ENCODE measurements around the gene DNAJB2.

Gene DNAJB2

DNA sequence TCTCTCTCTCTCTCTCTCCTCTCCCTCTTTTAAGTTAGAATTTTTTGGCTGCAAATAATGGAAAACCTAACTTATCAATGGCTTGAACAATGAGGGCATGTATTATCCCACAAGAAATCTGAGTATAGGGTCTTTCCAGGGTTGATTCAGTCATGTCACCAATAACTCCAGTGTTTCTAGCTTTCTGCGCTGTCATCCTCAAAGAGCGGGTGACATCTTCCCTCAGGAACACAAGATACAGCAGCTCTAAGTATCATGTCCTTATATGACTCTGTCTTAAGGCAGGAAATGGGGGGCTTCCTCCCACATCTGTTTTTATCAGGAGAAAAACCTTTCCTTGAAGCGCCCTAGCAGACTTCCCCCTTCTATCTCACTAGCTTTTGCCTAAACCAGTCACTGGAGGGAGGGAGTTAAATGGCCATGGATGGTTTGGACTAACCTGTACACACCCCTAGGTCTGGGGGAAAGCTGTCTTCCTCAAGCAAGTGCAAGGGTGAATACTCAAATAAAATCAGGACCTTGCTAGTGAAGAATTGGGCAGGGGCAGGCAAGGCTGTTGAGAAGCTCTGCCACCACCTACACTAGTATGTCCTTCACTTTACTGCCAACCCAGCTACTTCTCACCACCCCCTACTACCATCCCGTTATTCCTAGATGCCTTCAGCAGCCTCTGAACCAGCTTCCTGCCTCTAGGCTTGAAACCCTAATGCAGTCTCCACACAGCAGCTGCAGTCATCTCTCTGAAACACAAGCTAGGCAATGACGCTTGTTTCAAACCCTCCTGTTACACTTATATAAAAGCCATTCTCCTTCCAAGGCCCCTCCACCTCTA is 17.9 kb upstream of the DNAJB2 start:
- no peak for DNase-seq

DNA sequence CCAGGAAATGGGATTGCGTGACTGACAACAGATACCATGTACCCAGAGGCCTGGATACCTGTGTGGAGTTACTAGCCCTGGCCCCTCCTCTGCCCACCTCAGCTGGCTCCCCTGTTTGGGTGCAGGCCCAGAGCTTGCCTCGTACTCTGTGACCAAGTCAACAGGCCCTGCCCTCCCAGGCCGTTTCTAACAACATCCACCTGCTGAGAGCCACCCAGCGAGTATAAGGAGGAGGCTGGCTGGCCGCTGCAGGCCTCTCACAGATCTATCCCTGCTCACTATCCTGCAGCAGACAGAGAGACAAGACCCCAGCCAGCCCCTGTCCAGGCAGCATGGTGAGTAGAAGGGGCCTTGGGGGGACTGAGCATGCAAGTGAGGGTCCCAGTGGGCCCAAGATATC is 12.9 kb upstream of the DNAJB2 start:
- DNase-seq, result no peak

- no peak for DNase-seq
These were observed 12.3 kb upstream of the DNAJB2 start for GRCh38 chr2:219266886-219267285.

- DNase-seq, result no peak
These were observed 10.9 kb upstream of the DNAJB2 start for GRCh38 chr2:219268294-219268693.

GRCh38 chr2:219269362-219270054 is 9.7 kb upstream of the DNAJB2 start:
- DNase-seq, result no peak

GRCh38 chr2:219270055-219270372 is 9.2 kb upstream of the DNAJB2 start:
- no peak for DNase-seq

DNA sequence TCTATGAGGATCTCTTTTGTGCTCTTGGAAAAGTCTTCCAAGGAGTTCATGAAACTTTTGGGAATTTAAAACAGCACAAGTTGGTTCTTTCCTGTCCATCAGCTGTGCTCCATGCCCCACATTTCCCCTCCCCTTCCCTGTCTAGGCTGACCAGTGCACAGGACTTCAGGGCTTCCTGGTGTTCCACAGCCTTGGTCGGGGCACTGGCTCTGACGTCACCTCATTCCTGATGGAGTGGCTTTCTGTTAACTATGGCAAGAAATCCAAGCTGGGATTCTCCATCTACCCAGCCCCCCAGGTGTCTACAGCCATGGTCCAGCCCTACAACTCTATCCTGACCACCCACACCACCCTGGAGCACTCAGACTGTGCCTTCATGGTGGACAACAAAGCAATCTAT is 8.1 kb upstream of the DNAJB2 start:
- DNase-seq, result no peak

DNA sequence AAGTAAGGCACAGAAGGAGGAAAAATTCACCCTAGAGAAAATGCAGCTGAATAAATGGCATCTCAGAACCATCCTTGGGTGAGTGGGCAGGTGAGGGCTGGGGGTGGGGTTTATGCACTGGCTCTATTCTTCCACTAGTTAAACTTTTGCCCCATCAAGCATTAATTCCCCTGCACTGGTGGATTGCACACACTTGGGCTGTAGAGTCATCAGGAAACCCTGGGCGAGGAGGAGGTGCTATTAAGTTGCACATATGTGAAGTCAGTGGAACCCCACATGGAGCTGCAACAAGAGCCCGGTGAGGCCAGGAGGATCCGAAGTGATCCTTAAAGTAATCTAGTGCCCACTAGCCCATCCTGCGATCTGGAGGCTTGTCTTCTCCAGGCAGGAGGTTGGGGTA is 6.8 kb upstream of the DNAJB2 start:
- DNase-seq, result no peak

GRCh38 chr2:219272995-219273394 is 6.2 kb upstream of the DNAJB2 start:
- DNase-seq, result no peak

DNA sequence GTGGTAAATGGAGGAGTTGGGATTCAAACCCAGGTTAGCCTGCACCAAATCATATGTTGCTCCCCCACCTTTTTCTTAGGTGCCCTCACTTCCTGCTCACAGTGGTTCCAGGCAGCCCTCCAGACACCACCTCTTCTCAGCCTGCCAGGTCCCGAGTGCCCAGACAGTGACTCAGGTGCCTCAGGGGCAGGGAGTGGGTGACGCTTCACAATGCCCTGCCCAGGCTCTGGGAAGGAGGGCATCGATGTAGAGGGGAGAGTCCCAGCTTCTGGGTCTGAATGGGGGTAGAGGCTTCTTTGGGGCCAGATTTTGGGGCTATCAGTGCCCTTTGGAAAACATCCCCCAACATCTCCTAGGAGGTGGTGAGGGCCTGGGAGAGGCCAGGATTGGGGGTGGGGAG is 5.2 kb upstream of the DNAJB2 start:
- no peak for DNase-seq

DNA sequence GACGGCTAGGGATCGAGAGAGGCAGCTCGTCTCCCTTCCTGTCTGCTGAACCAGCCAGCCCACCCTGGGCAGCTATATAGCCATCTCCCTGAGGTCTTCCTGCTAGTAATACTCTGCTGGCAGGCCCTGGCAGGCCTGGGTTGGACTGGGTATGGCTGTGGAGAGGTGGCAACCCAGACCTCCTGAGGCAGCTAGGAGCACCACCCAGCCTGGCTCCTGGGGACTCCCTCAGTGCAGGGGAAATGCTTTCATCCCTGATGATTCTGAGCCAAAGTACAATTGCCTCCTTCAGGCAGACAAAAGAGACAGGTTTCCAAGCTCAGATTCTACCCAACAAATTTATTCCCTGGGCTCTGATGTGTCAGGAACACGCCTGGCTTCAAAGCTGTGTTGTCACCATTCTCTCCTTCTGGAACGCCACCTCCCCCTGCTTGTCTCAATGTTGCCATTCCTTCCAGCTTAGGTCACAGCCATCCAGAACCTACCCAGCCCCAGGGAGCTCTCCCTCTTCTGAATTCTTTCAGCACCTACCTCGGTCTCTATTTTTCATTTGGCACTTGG is 4.7 kb upstream of the DNAJB2 start:
- DNase-seq, result no peak

GRCh38 chr2:219277703-219278654 is 1.2 kb upstream of the DNAJB2 start:
- no peak for DNase-seq

- no peak for DNase-seq
These were observed 463 bp upstream of the DNAJB2 start for GRCh38 chr2:219278655-219279150.

GRCh38 chr2:219279916-219280516 is 850 bp downstream of the DNAJB2 start:
- DNase-seq, result no peak

DNA sequence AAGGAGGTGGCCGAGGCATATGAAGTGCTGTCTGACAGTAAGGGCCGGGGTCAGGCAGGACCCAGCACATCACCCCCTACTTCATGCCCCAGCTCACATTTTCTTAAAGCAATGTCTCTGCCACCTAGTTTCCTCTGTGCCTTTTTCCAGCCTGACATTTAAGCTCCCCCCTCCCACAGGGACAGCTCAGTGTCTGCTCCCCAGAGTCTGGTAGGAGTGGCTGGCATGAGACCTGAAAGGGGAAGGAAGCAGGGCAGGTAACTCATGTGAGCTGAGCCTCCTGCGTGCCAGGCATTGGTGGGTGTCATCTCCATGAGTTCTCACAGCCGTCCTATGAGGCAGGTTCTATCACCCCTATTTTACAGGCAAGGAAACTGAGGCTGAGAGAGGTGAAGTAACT is 1.5 kb downstream of the DNAJB2 start:
- no peak for DNase-seq

GRCh38 chr2:219281588-219281987 is 2.4 kb downstream of the DNAJB2 start:
- no peak for DNase-seq

- no peak for DNase-seq
These were observed 3.2 kb downstream of the DNAJB2 start for GRCh38 chr2:219282375-219282774.

DNA sequence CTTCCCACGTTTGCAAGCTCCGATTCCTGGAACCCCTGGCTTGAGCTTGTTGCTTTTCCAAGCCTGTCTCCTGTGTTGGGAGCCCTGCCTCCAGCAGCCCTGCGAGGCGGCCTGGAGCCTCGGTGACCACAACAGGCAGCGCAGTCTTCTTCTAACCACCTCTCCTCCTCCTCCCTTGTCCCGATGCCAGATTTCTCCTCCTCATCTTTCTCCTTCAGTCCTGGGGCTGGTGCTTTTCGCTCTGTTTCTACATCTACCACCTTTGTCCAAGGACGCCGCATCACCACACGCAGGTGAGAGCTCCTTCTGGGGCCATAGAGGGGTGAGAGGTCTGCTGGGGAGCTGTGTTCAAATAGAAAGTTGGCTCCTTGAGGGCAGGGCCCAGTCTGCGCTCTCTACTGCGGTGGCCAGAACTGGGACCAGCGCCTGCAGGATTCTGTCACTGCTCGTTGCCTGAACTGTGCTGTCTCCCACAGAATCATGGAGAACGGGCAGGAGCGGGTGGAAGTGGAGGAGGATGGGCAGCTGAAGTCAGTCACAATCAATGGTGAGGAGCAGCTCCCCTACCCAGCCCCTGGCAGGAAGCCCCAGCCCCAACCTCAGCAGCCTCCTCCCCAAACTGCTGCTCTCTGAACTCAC is 3.9 kb downstream of the DNAJB2 start:
- no peak for DNase-seq

GRCh38 chr2:219284501-219285372 is 5.6 kb downstream of the DNAJB2 start:
- no peak for DNase-seq

- DNase-seq, result no peak
These were observed 6.2 kb downstream of the DNAJB2 start for GRCh38 chr2:219285373-219285735.

GRCh38 chr2:219285894-219286425 is 6.8 kb downstream of the DNAJB2 start:
- DNase-seq, result no peak
